Large intestine (tissue), 3 donors: ENCODE results near the gene HHAT. TPM values are rescaled to one million over a fixed set of nuclear protein-coding genes. Genes with fewer than 3 reads are reported as not detected.

Experiments
- DNase-seq, 2 donors: peaks; one replicate each; pipeline versions ENCODE4 v3.0.0 to v3.0.0-alpha.2; 2013
- H3K27ac ChIP-seq: one replicate; pipeline ENCODE4 v1.5.1; 2013; ENCODE audit warnings: low read length
- H3K27me3 ChIP-seq: 2 replicates; pipeline ENCODE4 v1.6.1; 2013; ENCODE audit warnings: low read length; ENCODE audit not compliant: control insufficient read depth, insufficient read depth
- H3K36me3 ChIP-seq: 2 replicates; pipeline ENCODE4 v1.6.1; 2013; ENCODE audit warnings: low read length; ENCODE audit not compliant: control insufficient read depth, insufficient read depth
- H3K4me1 ChIP-seq: one replicate; pipeline ENCODE4 v1.6.1; 2013; ENCODE audit warnings: low read length; ENCODE audit not compliant: control insufficient read depth, insufficient read depth
- H3K4me3 ChIP-seq: one replicate; pipeline ENCODE4 v1.5.1; 2013; ENCODE audit warnings: low read length
- H3K9me3 ChIP-seq: one replicate; pipeline ENCODE4 v1.6.1; 2013; ENCODE audit warnings: mild to moderate bottlenecking, low read depth, low read length, moderate library complexity; ENCODE audit not compliant: control insufficient read depth
- WGBS: methylation state at CpG from one replicate; pipeline ENCODE4 v1.1.5; 2013; ENCODE audit warnings: low lambda C conversion rate; ENCODE audit not compliant: insufficient coverage; 5-methylcytosine and 5-hydroxymethylcytosine counted together
- polyA plus RNA-seq: library from polyadenylated mRNA; unstranded; fragments of 120-200 nt; gene quantifications from one replicate; pipeline ENCODE4 v1.2.1, GENCODE V29; 2013

HHAT gene
- polyA plus RNA-seq, 1 donor = 3.3 TPM

- Histone ChIP-seq H3K9me3 (no peaks in the 10 kb centered on the region), H3K27me3 (no peaks in the 10 kb centered on the region), H3K4me1 (no peaks in the 10 kb centered on the region), H3K36me3 (no peaks in the 10 kb centered on the region), H3K27ac (no peak overlapping the region), H3K4me3 (no peak overlapping the region)
- WGBS = 93% methylated on average over 2 of the region's 4 CpGs
- no peak for DNase-seq
These were observed 105.5 kb downstream of the HHAT start for GRCh38 chr1:210434223-210434622.

GRCh38 chr1:210437111-210437510 lies 108.4 kb downstream of the HHAT start:
- Histone ChIP-seq H3K27ac (no peak overlapping the region), H3K9me3 (no peaks in the 10 kb centered on the region), H3K36me3 (no peaks in the 10 kb centered on the region), H3K4me3 (no peak overlapping the region), H3K4me1 (no peaks in the 10 kb centered on the region), H3K27me3 (no peaks in the 10 kb centered on the region)
- no peak for DNase-seq
- no CpG with 5 or more reads among the region's 6 CpGs for WGBS

- H3K27ac ChIP-seq = no peak overlapping the region
- H3K27me3 ChIP-seq = no peaks in the 10 kb centered on the region
- H3K4me1 ChIP-seq = no peaks in the 10 kb centered on the region
- no peak overlapping the region for H3K4me3 ChIP-seq
- WGBS = no CpG with 5 or more reads among the region's 1 CpG
- H3K36me3 ChIP-seq = no peaks in the 10 kb centered on the region
- no peak for DNase-seq
- H3K9me3 ChIP-seq = no peaks in the 10 kb centered on the region
These were observed 109.1 kb downstream of the HHAT start for GRCh38 chr1:210437781-210438180.

GRCh38 chr1:210438928-210439841 lies 110.5 kb downstream of the HHAT start:
- Histone ChIP-seq H3K4me3 (no peak overlapping the region), H3K9me3 (no peaks in the 10 kb centered on the region), H3K4me1 (no peaks in the 10 kb centered on the region), H3K27ac (no peak overlapping the region), H3K36me3 (no peaks in the 10 kb centered on the region), H3K27me3 (no peaks in the 10 kb centered on the region)
- DNase-seq = no peak
- no CpG with 5 or more reads among the region's 7 CpGs for whole genome bisulfite sequencing

- H3K36me3 ChIP-seq = no peaks in the 10 kb centered on the region
- no peak overlapping the region for H3K27ac ChIP-seq
- no peaks in the 10 kb centered on the region for H3K9me3 ChIP-seq
- DNase-seq = no peak
- no CpG with 5 or more reads among the region's 3 CpGs for WGBS
- no peaks in the 10 kb centered on the region for H3K4me1 ChIP-seq
- no peaks in the 10 kb centered on the region for H3K27me3 ChIP-seq
- H3K4me3 ChIP-seq = no peak overlapping the region
These were observed 111.4 kb downstream of the HHAT start for GRCh38 chr1:210440081-210440480.

GRCh38 chr1:210441028-210441427 lies 112.3 kb downstream of the HHAT start:
- Histone ChIP-seq H3K9me3 (no peaks in the 10 kb centered on the region), H3K4me1 (no peaks in the 10 kb centered on the region), H3K27ac (no peak overlapping the region), H3K36me3 (no peaks in the 10 kb centered on the region), H3K27me3 (no peaks in the 10 kb centered on the region), H3K4me3 (no peak overlapping the region)
- WGBS = no CpG with 5 or more reads among the region's 1 CpG
- no peak for DNase-seq

GRCh38 chr1:210445485-210445884 lies 116.8 kb downstream of the HHAT start:
- H3K4me3 ChIP-seq = no peak overlapping the region
- H3K27ac ChIP-seq = no peak overlapping the region
- no peaks in the 10 kb centered on the region for H3K4me1 ChIP-seq
- DNase-seq = no peak
- no peaks in the 10 kb centered on the region for H3K36me3 ChIP-seq
- no peaks in the 10 kb centered on the region for H3K9me3 ChIP-seq
- no peaks in the 10 kb centered on the region for H3K27me3 ChIP-seq

- no peak overlapping the region for H3K27ac ChIP-seq
- no CpG with 5 or more reads among the region's 7 CpGs for WGBS
- H3K27me3 ChIP-seq = no peaks in the 10 kb centered on the region
- no peak for DNase-seq
- H3K4me1 ChIP-seq = no peaks in the 10 kb centered on the region
- no peaks in the 10 kb centered on the region for H3K36me3 ChIP-seq
- no peak overlapping the region for H3K4me3 ChIP-seq
- H3K9me3 ChIP-seq = no peaks in the 10 kb centered on the region
These were observed 117.2 kb downstream of the HHAT start for GRCh38 chr1:210445931-210446330.

- peak; percentile 3 to 27 for DNase-seq
- H3K4me1 ChIP-seq = no peaks in the 10 kb centered on the region
- 80% methylated on average over 1 of the region's 9 CpGs for WGBS
These were observed 117.8 kb downstream of the HHAT start for GRCh38 chr1:210446479-210446878.

GRCh38 chr1:210447456-210448057 lies 118.9 kb downstream of the HHAT start:
- Histone ChIP-seq H3K4me1 (no peaks in the 10 kb centered on the region), H3K27ac (no peak overlapping the region), H3K27me3 (no peaks in the 10 kb centered on the region), H3K4me3 (no peak overlapping the region), H3K9me3 (no peaks in the 10 kb centered on the region), H3K36me3 (no peaks in the 10 kb centered on the region)
- no peak for DNase-seq
- no CpG with 5 or more reads among the region's 5 CpGs for WGBS

More at GRCh38 chr1:210446479-210446878, 117.8 kb downstream of the HHAT start:
- H3K9me3 ChIP-seq = no peaks in the 10 kb centered on the region
- H3K36me3 ChIP-seq = no peaks in the 10 kb centered on the region
- no peak overlapping the region for H3K4me3 ChIP-seq
- H3K27ac ChIP-seq = no peak overlapping the region
- H3K27me3 ChIP-seq = no peaks in the 10 kb centered on the region
